Measurements from ENCODE around the gene ATP8A2.

DNA sequence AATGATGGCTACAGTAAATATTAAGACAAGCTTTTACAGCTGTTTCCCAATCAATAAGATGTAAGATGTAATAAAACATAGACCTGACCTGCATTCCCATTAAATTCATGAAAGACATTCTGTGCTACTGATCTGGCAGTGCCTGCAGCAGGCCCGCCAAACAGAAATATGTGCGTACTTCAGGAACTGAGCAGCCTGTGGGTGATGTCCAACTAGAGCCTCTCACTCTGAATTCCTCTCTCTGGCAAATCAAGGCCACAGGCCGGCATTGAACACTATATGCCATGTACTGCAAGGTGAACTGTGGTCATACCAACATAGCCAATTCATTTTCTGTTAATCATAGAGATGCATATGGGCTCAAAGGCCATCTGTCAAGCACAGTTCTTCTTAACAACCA lies 662.2 kb downstream of the ATP8A2 start:
- TF ChIP-seq EZH2 (IDR thresholded peaks at IDR 0.05; ENCODE audit: low read depth), result no peak
- TF ChIP-seq, protein P1, sequence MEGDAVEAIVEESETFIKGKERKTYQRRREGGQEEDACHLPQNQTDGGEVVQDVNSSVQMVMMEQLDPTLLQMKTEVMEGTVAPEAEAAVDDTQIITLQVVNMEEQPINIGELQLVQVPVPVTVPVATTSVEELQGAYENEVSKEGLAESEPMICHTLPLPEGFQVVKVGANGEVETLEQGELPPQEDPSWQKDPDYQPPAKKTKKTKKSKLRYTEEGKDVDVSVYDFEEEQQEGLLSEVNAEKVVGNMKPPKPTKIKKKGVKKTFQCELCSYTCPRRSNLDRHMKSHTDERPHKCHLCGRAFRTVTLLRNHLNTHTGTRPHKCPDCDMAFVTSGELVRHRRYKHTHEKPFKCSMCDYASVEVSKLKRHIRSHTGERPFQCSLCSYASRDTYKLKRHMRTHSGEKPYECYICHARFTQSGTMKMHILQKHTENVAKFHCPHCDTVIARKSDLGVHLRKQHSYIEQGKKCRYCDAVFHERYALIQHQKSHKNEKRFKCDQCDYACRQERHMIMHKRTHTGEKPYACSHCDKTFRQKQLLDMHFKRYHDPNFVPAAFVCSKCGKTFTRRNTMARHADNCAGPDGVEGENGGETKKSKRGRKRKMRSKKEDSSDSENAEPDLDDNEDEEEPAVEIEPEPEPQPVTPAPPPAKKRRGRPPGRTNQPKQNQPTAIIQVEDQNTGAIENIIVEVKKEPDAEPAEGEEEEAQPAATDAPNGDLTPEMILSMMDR (conservative IDR thresholded peaks at IDR 0.05), result no peak
